ENCODE results near the gene GSX1. TPM values are rescaled to one million over a fixed set of nuclear protein-coding genes. Genes with fewer than 3 reads are reported as not detected.

Gene GSX1
- total and polyA plus RNA-seq, 9 of the 15 experiments (the other 6 are each of a cell fraction or from before 2014, with no cell fraction given), result not detected

DNA sequence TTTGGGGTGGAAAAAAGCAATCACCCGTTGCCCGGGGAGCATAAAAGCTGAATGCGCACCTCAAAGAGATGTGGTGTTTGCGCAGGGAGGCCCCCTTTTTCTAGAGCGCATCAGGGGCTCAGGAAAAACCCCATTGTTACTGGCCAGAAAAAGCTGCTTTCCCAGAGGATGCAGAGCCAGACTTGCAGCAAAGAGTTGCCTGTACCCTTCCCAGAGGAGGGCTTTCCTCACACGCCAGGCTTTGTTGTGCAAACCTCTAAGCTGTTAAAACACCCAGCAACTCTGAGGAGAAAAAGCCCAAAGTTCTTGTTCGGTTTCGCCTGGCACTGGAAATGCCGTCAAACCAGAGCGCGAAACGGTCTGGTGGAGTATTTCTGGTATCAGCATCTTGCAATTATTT lies 29.3 kb downstream of the GSX1 start:
- 0% methylated on average over 12 of the region's 12 CpGs for WGBS (ENCODE audit: insufficient coverage, low coverage, missing lambda C conversion rate)
- CTCF ChIA-PET (ENCODE audit: low intra/inter-chr PET ratio), result no interaction called here

More for the DNA sequence above, 29.3 kb downstream of the GSX1 start:
- Histone ChIP-seq H3K79me2 (ENCODE audit: control insufficient read depth, insufficient read depth, low read length) (no peaks in the 10 kb centered on the region), H3K9ac (ENCODE audit: insufficient read depth in 1 of 2, low read depth in 2 of 2, low read length in 2 of 2) (no peak overlapping the region), H3K9me1 (ENCODE audit: control insufficient read depth, insufficient read depth, low read length) (no peaks in the 10 kb centered on the region), H3K9me3 (replicated peaks; ENCODE audit: control insufficient read depth, insufficient read depth, low read depth, low read length) (no peaks in the 10 kb centered on the region), H3K4me2 (ENCODE audit: insufficient read depth, low read length) (no peak overlapping the region), H3K27ac (ENCODE audit: extremely low read depth, low read depth, low read length) (no peak overlapping the region), H3K4me1 (replicated peaks in 1 of 2; ENCODE audit: control insufficient read depth in 2 of 2, insufficient read depth in 2 of 2, low read length in 2 of 2) (peaks cover 0 to 2% of the 10 kb centered on the region in 2 experiments; a peak in 2 of 5 replicates), H3K36me3 (ENCODE audit: control insufficient read depth, insufficient read depth, low read length) (no peaks in the 10 kb centered on the region), H2AFZ (ENCODE audit: low read depth, low read length) (no peak overlapping the region), H3K4me3 (no peak overlapping the region), H3K27me3 (ENCODE audit: control insufficient read depth in 2 of 2, insufficient read depth in 2 of 2, low read length in 2 of 2) (peaks cover 0 to 8% of the 10 kb centered on the region in 2 experiments; a peak in 1 of 5 replicates), H4K20me1 (replicated peaks; ENCODE audit: control insufficient read depth, insufficient read depth, low read length) (no peaks in the 10 kb centered on the region)
- no peak for FAIRE-seq
- ATAC-seq, result no peak
- TF ChIP-seq SIN3A (IDR thresholded peaks at IDR 0.05; ENCODE audit: borderline replicate concordance in 2 of 2, control insufficient read depth in 1 of 2, low read depth in 2 of 2, low read length in 2 of 2) (no peak), WHSC1 (IDR thresholded peaks at IDR 0.05; ENCODE audit: low read length) (no peak), GATAD2B (IDR thresholded peaks at IDR 0.05; ENCODE audit: borderline replicate concordance) (no peak), ELF1 (tag; IDR thresholded peaks at IDR 0.05) (no peak), ELK3 (CRISPR knock-in tag; IDR thresholded peaks at IDR 0.05) (no peak), PML (IDR thresholded peaks at IDR 0.05; ENCODE audit: low read length) (no peak), CCAR2 (IDR thresholded peaks at IDR 0.05; ENCODE audit: low read depth, low read length) (no peak), PCBP1 (IDR thresholded peaks at IDR 0.05; ENCODE audit: low read depth, low read length, poor library complexity, severe bottlenecking) (no peak), HEY1 (CRISPR knock-in tag; IDR thresholded peaks at IDR 0.05; ENCODE audit: borderline replicate concordance) (no peak), CBFB (CRISPR knock-in tag; IDR thresholded peaks at IDR 0.05) (no peak), UBTF (IDR thresholded peaks at IDR 0.05; ENCODE audit: borderline replicate concordance in 1 of 2, low read depth in 2 of 2, low read length in 2 of 2) (no peak), CBX2 (IDR thresholded peaks at IDR 0.05; ENCODE audit: insufficient read depth, low read length, poor library complexity, severe bottlenecking) (no peak), ADNP (tag; IDR thresholded peaks at IDR 0.05) (no peak), TBP (optimal IDR thresholded peaks at IDR 0.05; ENCODE audit: low read depth, low read length) (no peak)
- TF ChIP-seq, protein P1, sequence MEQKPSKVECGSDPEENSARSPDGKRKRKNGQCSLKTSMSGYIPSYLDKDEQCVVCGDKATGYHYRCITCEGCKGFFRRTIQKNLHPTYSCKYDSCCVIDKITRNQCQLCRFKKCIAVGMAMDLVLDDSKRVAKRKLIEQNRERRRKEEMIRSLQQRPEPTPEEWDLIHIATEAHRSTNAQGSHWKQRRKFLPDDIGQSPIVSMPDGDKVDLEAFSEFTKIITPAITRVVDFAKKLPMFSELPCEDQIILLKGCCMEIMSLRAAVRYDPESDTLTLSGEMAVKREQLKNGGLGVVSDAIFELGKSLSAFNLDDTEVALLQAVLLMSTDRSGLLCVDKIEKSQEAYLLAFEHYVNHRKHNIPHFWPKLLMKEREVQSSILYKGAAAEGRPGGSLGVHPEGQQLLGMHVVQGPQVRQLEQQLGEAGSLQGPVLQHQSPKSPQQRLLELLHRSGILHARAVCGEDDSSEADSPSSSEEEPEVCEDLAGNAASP (IDR thresholded peaks at IDR 0.05), result no peak
- TF ChIP-seq, protein P2, sequence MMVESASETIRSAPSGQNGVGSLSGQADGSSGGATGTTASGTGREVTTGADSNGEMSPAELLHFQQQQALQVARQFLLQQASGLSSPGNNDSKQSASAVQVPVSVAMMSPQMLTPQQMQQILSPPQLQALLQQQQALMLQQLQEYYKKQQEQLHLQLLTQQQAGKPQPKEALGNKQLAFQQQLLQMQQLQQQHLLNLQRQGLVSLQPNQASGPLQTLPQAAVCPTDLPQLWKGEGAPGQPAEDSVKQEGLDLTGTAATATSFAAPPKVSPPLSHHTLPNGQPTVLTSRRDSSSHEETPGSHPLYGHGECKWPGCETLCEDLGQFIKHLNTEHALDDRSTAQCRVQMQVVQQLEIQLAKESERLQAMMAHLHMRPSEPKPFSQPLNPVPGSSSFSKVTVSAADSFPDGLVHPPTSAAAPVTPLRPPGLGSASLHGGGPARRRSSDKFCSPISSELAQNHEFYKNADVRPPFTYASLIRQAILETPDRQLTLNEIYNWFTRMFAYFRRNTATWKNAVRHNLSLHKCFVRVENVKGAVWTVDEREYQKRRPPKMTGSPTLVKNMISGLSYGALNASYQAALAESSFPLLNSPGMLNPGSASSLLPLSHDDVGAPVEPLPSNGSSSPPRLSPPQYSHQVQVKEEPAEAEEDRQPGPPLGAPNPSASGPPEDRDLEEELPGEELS (CRISPR knock-in tag; IDR thresholded peaks at IDR 0.05; ENCODE audit: borderline replicate concordance), result no peak
- no TSS peak for BruUV-seq (replicated peaks)
- DNase-seq (ENCODE audit: extremely low read depth in 1 of 4, low spot score in 3 of 4), result no peak
- in situ Hi-C loops (cut with MboI), result loop anchor here (10.0 kb wide), 1 partner anchor 337 kb away; no protein-coding TSS in a partner anchor
- POLR2A ChIA-PET, result interaction anchor here (0.7 kb wide), 1 partner anchor 203 kb away, joined by 3 read pairs; no protein-coding TSS in a partner anchor
- intact Hi-C loops (cut with micrococcal nuclease), result no loop called here

Measured in K562 (cell line).